HG02973 (cell line): ENCODE measurements around the gene RBM20.

Experiments used
- ATAC-seq: cut with Tn5 transposase; IDR thresholded peaks from one replicate; pipeline ENCODE4 v1.9.1; 2021; ENCODE audit warnings: moderate library complexity; ENCODE audit not compliant: unreplicated experiment

The RBM20 gene

GRCh38 chr10:110885932-110886674, 242.0 kb downstream of the RBM20 start:
- ATAC-seq = no peak

- ATAC-seq = no peak
Measured at GRCh38 chr10:110887560-110887959, 243.4 kb downstream of the RBM20 start.
